Body of pancreas (tissue), 4 donors: ENCODE measurements around the gene ZNF605.

Experiments
- CTCF ChIP-seq, 7 experiments: fragments of 450-650 bp in 4 of 7; fragments of 200-600 bp in 3 of 7; sonication (generic) in 3 of 7; IDR thresholded peaks; one replicate each; pipeline ENCODE4 v1.5.1; 2016 to 2019; ENCODE audit warnings: antibody characterized with exemption in 7 of 7
- POLR2A ChIP-seq, 3 donors: fragments of 450-650 bp; IDR thresholded peaks; one replicate each; pipeline ENCODE4 v1.6.1; 2016; ENCODE audit warnings: antibody characterized with exemption in 3 of 3, mild to moderate bottlenecking in 2 of 3

GRCh38 chr12:132904718-132905328 lies 51.3 kb downstream of the ZNF605 start:
- TF ChIP-seq CTCF (IDR thresholded peaks at IDR 0.05): peak; percentile 33 to 76 (median 65)
- TF ChIP-seq POLR2A (IDR thresholded peaks at IDR 0.05): no peak
